Measurements from ENCODE around the gene GPC1. TPM values are rescaled to one million over a fixed set of nuclear protein-coding genes. Genes with fewer than 3 reads are reported as not detected.

The GPC1 gene
- polyA plus RNA-seq, 1 of the 3 experiments (the other 2 are of a cell fraction) = 65.5 TPM

GRCh38 chr2:240432820-240433801, 2.4 kb upstream of the GPC1 start:
- ChIA-PET CTCF (interaction anchor here (1.1 to 2.1 kb wide), 3 partner anchors 81 to 201 kb away, joined by 3 to 8 read pairs (median 8); no protein-coding TSS in a partner anchor), POLR2A (no interaction called here)
- no peak overlapping the region for H3K4me3 ChIP-seq (ENCODE audit: low read depth in 2 of 2, low read length in 1 of 2)
- peak overlapping the region in 1 of 2 experiments; percentile 66; a peak in 1 of 4 replicates for H3K27ac ChIP-seq (ENCODE audit: low read depth in 2 of 2, low read length in 1 of 2)
- H2AFZ ChIP-seq (ENCODE audit: low read depth) = no peak overlapping the region; the same call in 1 of the 2 replicates
- H3K9me3 ChIP-seq = no peaks in the 10 kb centered on the region
- peaks cover 17% of the 10 kb centered on the region for H3K79me2 ChIP-seq (ENCODE audit: insufficient read depth)
- no peak overlapping the region; the same call in 1 of the 2 replicates for H3K9ac ChIP-seq
- no peaks in the 10 kb centered on the region for H3K9me2 ChIP-seq
- H3K4me2 ChIP-seq = peak overlapping the region; percentile 100
- peaks cover 4% of the 10 kb centered on the region for H3F3A ChIP-seq (replicated peaks; ENCODE audit: insufficient read depth)
- peaks cover 14 to 16% of the 10 kb centered on the region in 2 experiments; a peak in 2 of 4 replicates for H3K4me1 ChIP-seq (ENCODE audit: control insufficient read depth in 1 of 2, insufficient read depth in 2 of 2, low read depth in 1 of 2, low read length in 1 of 2)
- H4K20me1 ChIP-seq (ENCODE audit: insufficient read depth) = peaks cover 18% of the 10 kb centered on the region
- no peaks in the 10 kb centered on the region; the same call in 1 of the 2 replicates for H3K27me3 ChIP-seq (ENCODE audit: insufficient read depth)
- WGBS (ENCODE audit: low lambda C conversion rate) = 91% methylated on average over 19 of the region's 34 CpGs
- no peak for DNase-seq
- H3K36me3 ChIP-seq (replicated peaks in 1 of 2; ENCODE audit: control insufficient read depth in 1 of 2, insufficient read depth in 2 of 2, low read length in 1 of 2) = no peaks in the 10 kb centered on the region
- TF ChIP-seq YY1 (IDR thresholded peaks at IDR 0.05; ENCODE audit: low read depth) (no peak), USF1 (IDR thresholded peaks at IDR 0.05; ENCODE audit: borderline replicate concordance, low read depth) (no peak), NRF1 (IDR thresholded peaks at IDR 0.05; ENCODE audit: low read depth, low read length) (no peak), ELF1 (IDR thresholded peaks at IDR 0.05) (no peak), FOSL2 (IDR thresholded peaks at IDR 0.05; ENCODE audit: borderline replicate concordance, low read depth) (no peak), SIN3A (IDR thresholded peaks at IDR 0.05; ENCODE audit: borderline replicate concordance, low read depth, low read length) (no peak), PBX3 (IDR thresholded peaks at IDR 0.05) (no peak)

- Histone ChIP-seq H2AFZ (ENCODE audit: low read depth) (no peak overlapping the region; the same call in 1 of the 2 replicates), H3K9ac (peak overlapping the region; percentile 87)
- TF ChIP-seq GABPA (IDR thresholded peaks at IDR 0.05; ENCODE audit: low read depth) = no peak
- TF ChIP-seq CTCF (IDR thresholded peaks at IDR 0.05) = no peak
- TF ChIP-seq ZBTB33 (IDR thresholded peaks at IDR 0.05; ENCODE audit: borderline replicate concordance, low read depth) = no peak
- no peak for TF ChIP-seq MXI1 (IDR thresholded peaks at IDR 0.05; ENCODE audit: low read depth, low read length)
- TF ChIP-seq USF2 (IDR thresholded peaks at IDR 0.05; ENCODE audit: borderline replicate concordance, low read depth, low read length) = no peak
- no peak for TF ChIP-seq TEAD4 (IDR thresholded peaks at IDR 0.05; ENCODE audit: borderline replicate concordance, insufficient read depth)
- no peak for TF ChIP-seq SIN3A (IDR thresholded peaks at IDR 0.05; ENCODE audit: borderline replicate concordance, low read depth, low read length)
- TF ChIP-seq FOSL2 (IDR thresholded peaks at IDR 0.05; ENCODE audit: borderline replicate concordance, low read depth) = peak; percentile 90
- no peak for TF ChIP-seq EZH2phosphoT487 (IDR thresholded peaks at IDR 0.05; ENCODE audit: borderline replicate concordance, low read depth)
- peak; percentile 9 for TF ChIP-seq CHD2 (IDR thresholded peaks at IDR 0.05; ENCODE audit: low read length, partially characterized antibody)
- TF ChIP-seq RAD21 (IDR thresholded peaks at IDR 0.05; ENCODE audit: low read length) = no peak
- no peak for TF ChIP-seq ELF1 (IDR thresholded peaks at IDR 0.05)
These were observed 1.3 kb upstream of the GPC1 start for GRCh38 chr2:240433973-240434727.

More at GRCh38 chr2:240433973-240434727, 1.3 kb upstream of the GPC1 start:
- H3K79me2 ChIP-seq (ENCODE audit: insufficient read depth) = peaks cover 27% of the 10 kb centered on the region
- no peaks in the 10 kb centered on the region for H3K9me2 ChIP-seq
- H3F3A ChIP-seq (replicated peaks; ENCODE audit: insufficient read depth) = peaks cover 4% of the 10 kb centered on the region
- peak overlapping the region; percentile 100 for H3K4me2 ChIP-seq
- no peaks in the 10 kb centered on the region for H3K9me3 ChIP-seq
- no peak for DNase-seq
- peak overlapping the region; percentile 67 to 92 for H3K4me3 ChIP-seq (ENCODE audit: low read depth in 2 of 2, low read length in 1 of 2)
- H3K27ac ChIP-seq (ENCODE audit: low read depth in 2 of 2, low read length in 1 of 2) = peak overlapping the region in 1 of 2 experiments; percentile 66; a peak in 2 of 4 replicates
- WGBS (ENCODE audit: low lambda C conversion rate) = 78% methylated on average over 14 of the region's 16 CpGs
- H4K20me1 ChIP-seq (ENCODE audit: insufficient read depth) = peaks cover 28% of the 10 kb centered on the region
- no peaks in the 10 kb centered on the region for H3K27me3 ChIP-seq (ENCODE audit: insufficient read depth)
- CTCF ChIA-PET = interaction anchor here (0.8 to 2.1 kb wide), 3 partner anchors 82 to 373 kb away, joined by 3 to 8 read pairs (median 8); no protein-coding TSS in a partner anchor
- H3K36me3 ChIP-seq (replicated peaks in 1 of 2; ENCODE audit: control insufficient read depth in 1 of 2, insufficient read depth in 2 of 2, low read length in 1 of 2) = no peaks in the 10 kb centered on the region
- peaks cover 14 to 17% of the 10 kb centered on the region in 2 experiments; a peak in 2 of 4 replicates for H3K4me1 ChIP-seq (ENCODE audit: control insufficient read depth in 1 of 2, insufficient read depth in 2 of 2, low read depth in 1 of 2, low read length in 1 of 2)
- POLR2A ChIA-PET = no interaction called here

Data from SK-N-SH (cell line).